Germinal center (tissue), 1 donor: Measurements from ENCODE around the gene LHX1.

Experiments
- DNase-seq: peaks from one replicate; pipeline ENCODE4 v3.0.0; 2012; ENCODE audit warnings: mixed read lengths, low spot score

The LHX1 gene

DNA sequence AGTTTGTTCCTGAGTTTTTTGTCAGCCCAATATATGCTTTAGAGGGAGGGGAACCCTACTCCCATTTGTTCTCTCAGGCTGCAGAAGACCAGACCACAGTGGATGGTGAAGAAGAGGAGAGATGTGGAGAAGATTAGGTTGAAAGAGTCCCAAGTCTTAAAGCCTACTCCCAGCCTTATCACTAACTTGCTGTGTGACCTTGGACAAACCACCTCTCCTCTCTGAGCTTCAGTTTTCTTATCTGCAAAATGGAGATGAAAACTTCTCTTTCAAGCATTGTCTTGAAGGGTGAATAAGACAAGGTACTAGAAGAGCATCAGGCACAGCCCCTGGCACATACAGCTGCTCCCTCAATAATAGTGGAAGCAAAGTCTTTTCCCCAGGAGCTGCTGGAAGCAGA is 15.1 kb upstream of the LHX1 start:
- DNase-seq, result no peak

- DNase-seq, result no peak
Observed at GRCh38 chr17:36923814-36924221, 13.5 kb upstream of the LHX1 start.

GRCh38 chr17:36926226-36926625 is 11.0 kb upstream of the LHX1 start:
- DNase-seq, result no peak

- DNase-seq, result no peak
Observed at GRCh38 chr17:36926701-36927100, 10.6 kb upstream of the LHX1 start.

GRCh38 chr17:36928471-36929345 is 8.6 kb upstream of the LHX1 start:
- DNase-seq, result no peak

DNA sequence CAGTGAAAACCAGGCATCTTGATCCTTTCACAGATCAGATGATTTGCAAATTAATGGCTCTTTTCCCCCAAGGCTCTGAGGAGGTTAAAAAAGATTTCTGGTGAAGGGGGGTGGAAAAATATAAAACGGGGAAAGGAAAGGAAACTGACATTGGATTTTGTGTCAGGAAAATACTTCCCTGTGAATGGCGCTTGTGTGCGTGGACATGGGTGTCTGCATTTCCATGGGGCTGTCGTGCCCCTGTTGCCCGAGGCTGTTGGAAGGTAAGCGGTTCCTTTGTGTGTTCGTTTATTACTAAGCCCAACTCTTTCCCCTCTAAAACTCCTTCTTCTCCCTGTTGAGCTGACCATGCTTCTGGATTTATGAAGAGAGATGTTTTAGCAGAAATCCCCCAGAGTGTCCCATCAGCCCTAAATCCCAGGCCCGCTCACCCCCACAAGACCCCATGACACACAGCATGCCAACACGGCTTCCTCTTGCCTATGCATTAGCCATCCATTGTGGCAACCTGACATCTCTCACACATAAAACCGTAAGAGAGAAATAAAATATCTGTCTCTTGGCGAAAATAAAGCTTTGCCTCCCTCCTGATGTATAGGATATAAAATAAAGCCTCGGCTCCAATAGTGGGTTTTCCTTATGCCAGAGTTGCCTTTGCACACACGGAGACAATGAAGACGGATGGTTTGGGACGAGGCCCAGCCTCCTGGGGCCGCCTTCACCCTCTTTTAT is 7.3 kb upstream of the LHX1 start:
- DNase-seq, result no peak

- DNase-seq, result no peak
Observed at GRCh38 chr17:36930583-36930900, 6.7 kb upstream of the LHX1 start.

DNA sequence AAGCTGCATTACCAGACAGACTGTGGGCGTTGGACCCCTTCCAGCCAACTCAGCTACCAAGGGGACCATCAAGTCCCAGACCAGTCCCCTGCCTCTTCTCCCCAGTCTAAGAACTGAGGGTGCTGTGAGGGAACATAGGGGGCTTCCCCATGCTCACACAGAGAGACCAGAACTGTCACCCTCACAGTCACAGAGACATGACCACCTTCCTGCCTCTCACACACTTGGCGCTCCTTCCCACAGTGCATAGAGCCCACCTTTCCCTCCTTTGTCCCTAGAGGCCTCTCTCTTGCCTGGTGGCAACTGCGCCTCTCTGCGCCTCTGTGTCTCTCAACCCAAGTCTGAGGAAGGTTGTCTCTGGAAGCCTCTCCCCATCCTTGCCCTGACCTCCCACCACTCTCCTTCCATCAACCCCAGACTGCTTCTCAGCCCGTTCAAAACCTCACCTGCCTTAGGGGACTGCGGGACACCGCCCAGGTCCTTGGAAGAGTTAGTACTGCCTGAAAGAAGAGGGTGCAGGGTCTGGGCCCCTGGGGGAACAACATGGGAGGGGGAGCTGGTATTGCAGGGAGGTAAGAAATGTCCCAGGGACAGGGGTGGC is 6.1 kb upstream of the LHX1 start:
- DNase-seq, result no peak

DNA sequence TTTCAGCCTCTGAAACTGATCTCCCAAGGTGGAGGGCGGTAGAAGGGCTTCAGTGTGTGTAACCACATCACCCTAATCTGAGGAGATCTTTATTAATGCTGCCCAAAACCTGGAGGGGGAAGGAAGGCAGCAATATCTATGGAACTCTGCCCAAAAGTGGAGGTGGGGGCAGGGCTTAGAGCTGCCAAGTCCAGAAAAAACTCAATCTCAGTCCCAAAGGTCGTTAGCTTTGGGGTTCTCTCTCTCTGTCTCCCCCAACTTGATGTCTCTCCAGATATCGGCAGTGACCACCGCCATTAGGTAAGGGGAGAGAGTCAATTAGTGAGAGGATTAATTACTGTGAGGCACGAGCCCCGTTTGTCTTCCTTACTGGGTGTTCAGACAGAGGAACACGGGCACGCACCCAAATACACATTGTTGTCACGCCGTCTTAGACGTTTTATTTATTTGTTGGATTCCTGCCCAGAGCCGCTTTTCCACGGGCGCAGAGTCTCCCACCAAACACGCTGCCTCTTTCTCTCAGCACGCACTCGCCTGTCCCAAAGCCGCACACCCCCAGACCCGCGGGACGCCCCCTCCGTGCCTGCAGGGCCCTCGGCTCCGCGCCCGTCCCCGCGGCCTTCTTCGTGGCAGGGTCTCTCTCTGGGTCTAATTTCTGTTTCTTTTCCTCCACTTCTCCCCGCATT is 5.4 kb upstream of the LHX1 start:
- no peak for DNase-seq

DNA sequence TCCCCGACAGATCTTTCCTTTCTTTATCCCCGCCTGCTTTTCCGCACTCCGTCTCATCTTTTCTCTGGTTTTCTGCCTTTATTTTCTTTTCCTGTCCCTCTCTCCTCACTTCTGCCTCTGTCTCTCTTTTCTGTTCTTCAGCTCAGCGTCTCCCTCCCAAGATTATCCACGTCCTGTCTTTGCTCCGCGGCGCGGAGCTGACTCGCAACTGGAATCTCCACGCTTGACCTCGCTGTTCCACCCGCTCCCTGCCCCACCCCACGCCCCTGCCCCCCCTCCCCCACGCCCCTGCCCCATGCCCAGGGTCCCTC is 4.9 kb upstream of the LHX1 start:
- DNase-seq, result no peak

DNA sequence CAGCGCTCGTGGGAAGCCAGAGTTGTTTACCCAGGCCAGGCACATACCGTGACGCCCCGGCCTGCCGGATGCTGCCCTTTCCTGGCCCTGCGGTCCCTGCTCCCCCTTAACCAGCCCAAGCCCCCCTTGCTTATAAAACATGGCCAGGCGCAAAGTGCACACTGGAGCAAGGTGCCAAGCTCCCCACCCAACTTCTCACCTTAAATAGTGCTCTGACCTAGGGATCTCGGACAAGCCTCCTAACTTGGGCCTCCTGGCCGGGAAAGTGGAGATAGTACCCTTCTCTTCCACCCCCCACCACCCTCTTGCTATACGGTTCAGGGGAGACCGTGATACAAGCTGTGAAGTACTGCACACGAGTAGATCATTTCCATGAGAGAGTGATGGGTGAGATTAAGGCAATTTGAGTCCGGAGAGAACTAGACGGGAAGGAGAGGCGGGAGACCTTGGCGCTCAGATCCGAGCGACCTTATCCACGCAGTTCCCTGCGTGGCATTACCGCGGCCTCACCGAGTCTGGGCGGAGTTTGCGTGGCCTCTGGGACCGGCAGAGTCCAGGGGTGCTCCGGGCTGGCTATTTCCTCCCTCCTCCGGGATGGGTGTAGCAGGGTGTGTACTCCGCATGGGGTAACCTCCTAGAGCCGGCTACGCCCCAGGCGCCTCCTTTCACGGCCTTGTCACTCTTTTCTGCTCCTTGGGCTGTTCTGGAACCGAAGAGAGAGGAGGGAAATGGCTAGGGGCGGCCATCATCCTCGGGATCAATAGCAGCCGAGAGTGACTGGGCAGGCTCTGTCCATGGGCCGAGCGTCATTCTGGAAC is 4.4 kb upstream of the LHX1 start:
- no peak for DNase-seq

GRCh38 chr17:36933512-36934143 is 3.6 kb upstream of the LHX1 start:
- no peak for DNase-seq

DNA sequence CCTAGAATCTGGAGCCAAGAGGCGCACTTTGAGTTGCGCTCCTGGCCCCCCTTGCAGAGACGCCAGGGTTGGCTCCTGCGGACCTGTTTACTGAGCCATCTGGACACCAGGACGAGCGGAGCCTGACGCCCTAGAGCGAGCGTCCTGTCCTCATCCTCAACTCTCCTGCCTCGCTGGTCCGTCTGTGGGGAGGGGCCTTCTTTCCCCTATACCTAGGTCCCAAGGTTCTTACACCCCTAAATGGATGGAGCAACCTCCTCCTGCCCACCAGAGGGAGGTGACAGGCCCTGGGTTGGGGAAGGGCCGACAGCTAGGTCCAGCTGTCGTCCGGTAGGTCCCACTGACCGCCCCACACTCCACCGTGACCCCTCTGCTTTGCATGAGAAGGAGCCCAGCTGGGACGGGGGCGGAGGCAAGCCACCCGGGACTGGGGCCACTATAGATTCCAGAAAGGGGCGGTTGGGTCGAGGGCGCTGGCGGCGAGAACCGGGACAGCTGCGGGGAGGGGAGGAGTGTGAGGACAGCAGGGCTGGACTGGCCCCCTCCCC is 3.1 kb upstream of the LHX1 start:
- no peak for DNase-seq

- no peak for DNase-seq
Observed at GRCh38 chr17:36934692-36935630, 2.3 kb upstream of the LHX1 start.

DNA sequence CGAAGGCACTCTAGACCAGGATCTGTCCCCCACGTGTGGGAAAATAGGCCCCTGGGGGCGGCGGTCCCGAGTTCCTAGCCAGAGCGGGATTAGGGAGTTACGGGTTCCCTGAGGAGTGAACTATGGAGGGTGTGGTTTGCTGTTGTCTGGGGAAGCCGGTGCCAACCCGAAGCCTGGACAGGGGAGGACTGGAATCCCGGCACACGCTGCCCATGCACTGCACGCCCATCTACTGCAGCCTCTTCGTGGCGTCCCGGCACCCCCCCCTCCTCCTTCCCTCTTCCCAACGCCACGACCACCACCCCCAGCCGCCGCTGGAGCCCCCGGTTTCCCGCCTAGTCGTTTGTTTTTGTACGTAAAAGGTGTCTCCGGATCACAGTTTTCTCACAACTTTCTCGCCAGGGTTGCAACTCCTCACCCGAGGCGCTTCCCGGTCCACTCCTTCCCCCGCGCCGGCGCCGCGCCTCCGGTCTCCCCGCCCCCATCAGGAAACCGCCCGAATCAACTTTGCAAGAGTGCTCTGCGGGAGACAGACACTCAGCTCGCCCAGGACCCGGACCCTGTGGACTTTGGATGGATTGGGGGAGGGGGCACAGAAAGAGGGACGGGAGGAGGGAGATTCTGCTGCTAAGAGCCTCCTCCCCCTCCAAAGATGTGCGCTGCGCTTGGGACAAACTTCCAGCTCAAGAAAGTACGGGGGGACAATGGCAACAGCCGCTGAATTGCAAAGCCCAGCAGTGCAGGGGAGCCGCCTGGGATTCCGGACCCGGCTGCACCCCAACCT is 1.4 kb upstream of the LHX1 start:
- no peak for DNase-seq

GRCh38 chr17:36936455-36937000 is 747 bp upstream of the LHX1 start:
- DNase-seq, result no peak

GRCh38 chr17:36937959-36938565 is 787 bp downstream of the LHX1 start:
- no peak for DNase-seq

GRCh38 chr17:36938566-36939051 is 1.3 kb downstream of the LHX1 start:
- no peak for DNase-seq
